ENCODE results near the gene MYMK.

DNA sequence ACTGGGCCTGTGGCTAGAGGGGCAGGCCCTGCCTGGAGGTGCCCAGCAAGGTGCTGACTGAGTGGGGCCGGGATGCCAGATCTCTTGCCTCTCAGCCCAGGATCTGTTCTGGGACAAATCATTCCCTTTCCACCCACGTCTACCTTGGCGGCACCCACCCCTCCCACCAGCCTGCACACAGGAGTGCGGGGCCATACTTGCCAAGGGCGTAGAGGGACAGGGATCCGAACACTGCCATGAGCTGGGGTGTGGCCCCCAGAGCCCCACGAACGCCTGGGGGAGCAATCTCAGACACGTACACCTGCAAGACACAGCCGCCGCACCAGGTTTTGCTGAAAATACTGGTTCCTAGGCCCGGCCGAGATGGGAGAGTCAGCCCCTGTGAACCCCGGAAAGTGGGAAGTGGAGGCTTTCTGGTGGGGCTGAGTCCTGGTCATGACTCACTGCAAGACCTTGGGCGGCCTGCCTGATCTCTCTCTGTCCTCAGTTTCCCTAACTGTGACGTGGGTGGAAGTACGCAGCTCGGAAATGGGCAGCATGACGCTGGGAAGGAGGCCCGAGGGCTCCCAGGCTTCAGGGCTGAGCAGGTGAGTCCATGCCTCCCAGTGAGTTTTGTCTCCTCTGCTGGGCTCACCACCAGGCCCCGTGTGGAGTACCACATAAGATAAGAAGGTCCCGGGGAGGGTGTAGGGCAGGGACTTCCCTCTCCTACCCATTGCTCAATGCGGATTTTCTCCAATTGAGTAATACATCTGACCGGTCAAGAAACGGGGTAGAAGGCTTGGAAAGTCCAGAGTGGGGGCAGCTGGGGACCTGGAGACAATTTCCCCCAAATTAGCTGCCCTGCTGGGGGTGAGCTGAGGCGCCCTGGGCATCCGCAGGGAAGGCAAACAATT lies 48.5 kb downstream of the MYMK start:
- TF ChIP-seq, protein P1, sequence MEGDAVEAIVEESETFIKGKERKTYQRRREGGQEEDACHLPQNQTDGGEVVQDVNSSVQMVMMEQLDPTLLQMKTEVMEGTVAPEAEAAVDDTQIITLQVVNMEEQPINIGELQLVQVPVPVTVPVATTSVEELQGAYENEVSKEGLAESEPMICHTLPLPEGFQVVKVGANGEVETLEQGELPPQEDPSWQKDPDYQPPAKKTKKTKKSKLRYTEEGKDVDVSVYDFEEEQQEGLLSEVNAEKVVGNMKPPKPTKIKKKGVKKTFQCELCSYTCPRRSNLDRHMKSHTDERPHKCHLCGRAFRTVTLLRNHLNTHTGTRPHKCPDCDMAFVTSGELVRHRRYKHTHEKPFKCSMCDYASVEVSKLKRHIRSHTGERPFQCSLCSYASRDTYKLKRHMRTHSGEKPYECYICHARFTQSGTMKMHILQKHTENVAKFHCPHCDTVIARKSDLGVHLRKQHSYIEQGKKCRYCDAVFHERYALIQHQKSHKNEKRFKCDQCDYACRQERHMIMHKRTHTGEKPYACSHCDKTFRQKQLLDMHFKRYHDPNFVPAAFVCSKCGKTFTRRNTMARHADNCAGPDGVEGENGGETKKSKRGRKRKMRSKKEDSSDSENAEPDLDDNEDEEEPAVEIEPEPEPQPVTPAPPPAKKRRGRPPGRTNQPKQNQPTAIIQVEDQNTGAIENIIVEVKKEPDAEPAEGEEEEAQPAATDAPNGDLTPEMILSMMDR (IDR thresholded peaks at IDR 0.05; ENCODE audit: low read depth, low read length), result no peak
- TF ChIP-seq EZH2phosphoT487 (IDR thresholded peaks at IDR 0.05; ENCODE audit: low read depth), result no peak
